HEK293T (cell line): ENCODE measurements around the gene SLC9A9.

ENCODE experiments used
- ARNT ChIP-seq: fragments of 450-650 bp; IDR thresholded peaks from 2 replicates; pipeline ENCODE4 v1.6.1; 2017; ENCODE audit warnings: mild to moderate bottlenecking
- ELF4 ChIP-seq: fragments of 450-650 bp; IDR thresholded peaks from 2 replicates; pipeline ENCODE4 v1.6.1; 2017; ENCODE audit warnings: antibody characterized with exemption
- FOXA1 ChIP-seq: fragments of 450-650 bp; IDR thresholded peaks from 2 replicates; pipeline ENCODE4 v1.6.1; 2016; ENCODE audit warnings: mild to moderate bottlenecking
- FOXK2 ChIP-seq: fragments of 450-650 bp; IDR thresholded peaks from 2 replicates; pipeline ENCODE4 v1.6.1; 2016; ENCODE audit warnings: mild to moderate bottlenecking
- FOXM1 ChIP-seq: fragments of 450-650 bp; IDR thresholded peaks from 2 replicates; pipeline ENCODE4 v1.6.1; 2017; ENCODE audit warnings: mild to moderate bottlenecking, borderline replicate concordance
- NFRKB ChIP-seq: fragments of 450-650 bp; IDR thresholded peaks from 2 replicates; pipeline ENCODE4 v1.6.1; 2016; ENCODE audit warnings: mild to moderate bottlenecking, moderate library complexity
- PKNOX1 ChIP-seq: fragments of 450-650 bp; IDR thresholded peaks from 2 replicates; pipeline ENCODE4 v1.6.1; 2016
- SP1 ChIP-seq: fragments of 450-650 bp; IDR thresholded peaks from 2 replicates; pipeline ENCODE4 v1.6.1; 2017
- SUZ12 ChIP-seq: fragments of 450-650 bp; IDR thresholded peaks from 2 replicates; pipeline ENCODE4 v1.6.1; 2016; ENCODE audit warnings: mild to moderate bottlenecking
- TARDBP ChIP-seq: fragments of 450-650 bp; IDR thresholded peaks from 2 replicates; pipeline ENCODE4 v1.6.1; 2016
- ZNF384 ChIP-seq: fragments of 450-650 bp; IDR thresholded peaks from 2 replicates; pipeline ENCODE4 v1.6.1; 2016

- TF ChIP-seq NFRKB (no peak), ARNT (no peak), FOXK2 (no peak), SP1 (no peak), TARDBP (no peak), FOXA1 (no peak), PKNOX1 (no peak), SUZ12 (no peak), FOXM1 (no peak), ZNF384 (no peak), ELF4 (no peak)
Measured at GRCh38 chr3:143671626-143672025, 176.6 kb downstream of the SLC9A9 start.
